Esophagus muscularis mucosa (tissue), 4 donors: Measurements from ENCODE around the gene BIRC6.

Source experiments
- CTCF ChIP-seq, 3 experiments: fragments of 200-600 bp in 2 of 3; fragments of 450-650 bp in 1 of 3; sonication (generic) in 2 of 3; IDR thresholded peaks; one replicate each; pipeline ENCODE4 v1.5.1; 2017 to 2019; ENCODE audit warnings: antibody characterized with exemption in 3 of 3, mild to moderate bottlenecking in 2 of 3, moderate library complexity in 1 of 3
- EP300 ChIP-seq: sonication (generic); formaldehyde crosslinking; IDR thresholded peaks from one replicate; pipeline ENCODE4 v1.6.1; 2017; ENCODE audit warnings: antibody characterized with exemption
- POLR2A ChIP-seq: fragments of 450-650 bp; IDR thresholded peaks from one replicate; pipeline ENCODE4 v1.6.1; 2017; ENCODE audit warnings: antibody characterized with exemption, moderate library complexity, mild to moderate bottlenecking, low read depth
- POLR2AphosphoS5 ChIP-seq, 2 donors: sonication (generic); formaldehyde crosslinking; IDR thresholded peaks; one replicate each; pipeline ENCODE4 v1.6.1; 2017; ENCODE audit warnings: antibody characterized with exemption in 2 of 2

GRCh38 chr2:32355976-32356680, 695 bp upstream of the BIRC6 start:
- no peak for TF ChIP-seq POLR2AphosphoS5 (IDR thresholded peaks at IDR 0.05)
- no peak for TF ChIP-seq CTCF (IDR thresholded peaks at IDR 0.05)
- no peak for TF ChIP-seq POLR2A
- TF ChIP-seq EP300: no peak
